Neural progenitor cell (in vitro differentiated cells): ENCODE measurements around the gene C1orf21.

Experiments used
- CTCF ChIP-seq: fragments of 200-600 bp; sonication (generic); IDR thresholded peaks from 2 replicates; pipeline ENCODE4 v1.5.1; 2017; ENCODE audit warnings: antibody characterized with exemption, mild to moderate bottlenecking
- EZH2phosphoT487 ChIP-seq: fragments of 200-600 bp; sonication (generic); IDR thresholded peaks from 2 replicates; pipeline ENCODE4 v1.6.1; 2017; ENCODE audit warnings: antibody characterized with exemption

GRCh38 chr1:184386312-184387068 lies at the start of gene C1orf21:
- no peak for TF ChIP-seq EZH2phosphoT487
- TF ChIP-seq CTCF = no peak
